Colonic mucosa (tissue), 4 donors: Measurements from ENCODE around the gene TBX10. TPM values are rescaled to one million over a fixed set of nuclear protein-coding genes. Genes with fewer than 3 reads are reported as not detected.

Experiments
- DNase-seq: peaks from one replicate; pipeline ENCODE4 v3.0.0-alpha.2; 2020
- H3K27ac ChIP-seq: fragments of 200-600 bp; one replicate; pipeline ENCODE4 v1.8.0; 2021
- H3K27me3 ChIP-seq: fragments of 200-600 bp; one replicate; pipeline ENCODE4 v1.8.0; 2021
- H3K36me3 ChIP-seq: fragments of 200-600 bp; one replicate; pipeline ENCODE4 v1.8.0; 2021
- H3K4me1 ChIP-seq: fragments of 200-600 bp; one replicate; pipeline ENCODE4 v1.8.0; 2021; ENCODE audit warnings: mild to moderate bottlenecking
- H3K4me3 ChIP-seq: fragments of 200-600 bp; one replicate; pipeline ENCODE4 v1.8.0; 2021
- H3K9ac ChIP-seq, 2 donors: one replicate each; pipeline ENCODE4 v1.7.0; 2013; ENCODE audit warnings: control low read depth in 2 of 2, low read depth in 2 of 2, low read length in 2 of 2
- H3K9me3 ChIP-seq: fragments of 200-600 bp; one replicate; pipeline ENCODE4 v1.8.0; 2021
- intact Hi-C: fragments of 100-400 bp; cut with DNase I; formaldehyde crosslinking; loops from one replicate; pipeline ENCODE4 v1.14.1; 2022
- total RNA-seq, 2 donors: library from RNA; stranded (reverse); fragmentation: NEBNext Ultra II Directional in 1 of 2; extraction: Animal tissue kit (Norgen Biotek cat#: 25700) in 1 of 2; gene quantifications; one replicate each; pipeline ENCODE4 v1.2.1, GENCODE V29; 2021
- TF ChIP-seq, protein P1 (sequence below): fragments of 200-600 bp; IDR thresholded peaks from one replicate; pipeline ENCODE4 v1.8.0; 2022; ENCODE audit warnings: antibody characterized with exemption, mild to moderate bottlenecking
- donor health status: healthy.
- donor health status: DM: no; HTN: no; CAD: no.
- donor health status: DM: no; HTN: no; CAD: no.

Gene TBX10
- total RNA-seq, 2 donors from 2014 or later = 7.8 to 19.3 TPM

DNA sequence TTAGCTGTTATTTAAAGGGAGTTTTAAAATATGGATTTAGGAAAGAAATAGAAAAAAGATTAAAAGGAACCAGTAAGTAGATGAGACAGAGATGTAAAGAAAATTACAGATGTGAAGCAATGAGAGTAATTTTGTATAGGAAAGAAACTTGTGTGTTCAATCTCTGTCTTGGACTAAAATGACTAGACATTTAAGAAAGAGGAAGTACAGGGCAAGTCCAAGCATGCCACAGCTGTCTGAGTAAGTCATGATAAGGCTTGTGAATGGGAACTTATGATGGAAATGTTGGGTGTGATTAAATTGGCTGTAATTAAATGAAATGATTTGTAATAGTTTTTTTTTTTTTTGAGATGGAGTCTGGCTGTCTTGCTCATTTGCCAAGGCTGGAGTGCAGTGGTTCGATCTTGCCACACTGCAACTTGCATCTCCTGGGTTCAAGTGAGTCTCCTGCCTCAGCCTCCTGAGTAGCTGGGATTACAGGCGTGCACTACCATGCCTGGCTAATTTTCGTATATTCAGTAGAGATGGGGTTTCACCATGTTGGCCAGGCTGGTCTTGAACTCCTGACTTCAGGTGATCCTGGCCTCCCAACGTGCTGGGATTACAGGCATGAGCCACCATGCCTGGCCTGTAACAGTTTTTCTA is 16.8 kb upstream of the TBX10 start:
- no peak for DNase-seq
- Histone ChIP-seq H3K9me3 (no peaks in the 10 kb centered on the region), H3K27ac (no peak overlapping the region)

DNA sequence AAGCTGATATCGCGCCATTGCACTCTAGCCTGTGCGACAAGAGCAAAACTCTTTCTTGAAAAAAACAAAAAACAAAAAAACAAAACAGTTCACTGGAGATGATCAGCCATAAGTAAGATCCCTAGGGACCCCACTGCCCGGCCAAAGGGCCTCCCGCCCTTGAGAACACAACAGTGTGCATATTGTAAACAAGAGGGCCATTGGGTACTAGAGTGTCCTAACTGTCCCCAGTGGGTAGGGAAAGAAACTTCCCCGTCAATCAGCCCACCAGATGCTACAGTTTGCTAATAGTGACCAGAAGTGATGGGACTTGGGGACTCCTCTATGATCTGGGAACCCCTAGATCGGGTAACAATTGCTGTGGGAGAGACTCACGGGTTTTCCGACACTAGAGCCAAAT is 14.7 kb upstream of the TBX10 start:
- Histone ChIP-seq H3K27me3 (no peaks in the 10 kb centered on the region), H3K4me3 (no peak overlapping the region), H3K4me1 (no peaks in the 10 kb centered on the region), H3K9ac (no peak overlapping the region), H3K27ac (no peak overlapping the region), H3K9me3 (no peaks in the 10 kb centered on the region), H3K36me3 (no peaks in the 10 kb centered on the region)
- TF ChIP-seq, protein P1, sequence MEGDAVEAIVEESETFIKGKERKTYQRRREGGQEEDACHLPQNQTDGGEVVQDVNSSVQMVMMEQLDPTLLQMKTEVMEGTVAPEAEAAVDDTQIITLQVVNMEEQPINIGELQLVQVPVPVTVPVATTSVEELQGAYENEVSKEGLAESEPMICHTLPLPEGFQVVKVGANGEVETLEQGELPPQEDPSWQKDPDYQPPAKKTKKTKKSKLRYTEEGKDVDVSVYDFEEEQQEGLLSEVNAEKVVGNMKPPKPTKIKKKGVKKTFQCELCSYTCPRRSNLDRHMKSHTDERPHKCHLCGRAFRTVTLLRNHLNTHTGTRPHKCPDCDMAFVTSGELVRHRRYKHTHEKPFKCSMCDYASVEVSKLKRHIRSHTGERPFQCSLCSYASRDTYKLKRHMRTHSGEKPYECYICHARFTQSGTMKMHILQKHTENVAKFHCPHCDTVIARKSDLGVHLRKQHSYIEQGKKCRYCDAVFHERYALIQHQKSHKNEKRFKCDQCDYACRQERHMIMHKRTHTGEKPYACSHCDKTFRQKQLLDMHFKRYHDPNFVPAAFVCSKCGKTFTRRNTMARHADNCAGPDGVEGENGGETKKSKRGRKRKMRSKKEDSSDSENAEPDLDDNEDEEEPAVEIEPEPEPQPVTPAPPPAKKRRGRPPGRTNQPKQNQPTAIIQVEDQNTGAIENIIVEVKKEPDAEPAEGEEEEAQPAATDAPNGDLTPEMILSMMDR = no peak
- intact Hi-C loops = no loop called here
- no peak for DNase-seq

More for the DNA sequence above, 16.8 kb upstream of the TBX10 start:
- H3K4me3 ChIP-seq = no peak overlapping the region
- no peak overlapping the region for H3K9ac ChIP-seq
- H3K27me3 ChIP-seq = no peaks in the 10 kb centered on the region
- intact Hi-C loops = no loop called here
- TF ChIP-seq, protein P1 = no peak
- no peaks in the 10 kb centered on the region for H3K36me3 ChIP-seq
- no peaks in the 10 kb centered on the region for H3K4me1 ChIP-seq

DNA sequence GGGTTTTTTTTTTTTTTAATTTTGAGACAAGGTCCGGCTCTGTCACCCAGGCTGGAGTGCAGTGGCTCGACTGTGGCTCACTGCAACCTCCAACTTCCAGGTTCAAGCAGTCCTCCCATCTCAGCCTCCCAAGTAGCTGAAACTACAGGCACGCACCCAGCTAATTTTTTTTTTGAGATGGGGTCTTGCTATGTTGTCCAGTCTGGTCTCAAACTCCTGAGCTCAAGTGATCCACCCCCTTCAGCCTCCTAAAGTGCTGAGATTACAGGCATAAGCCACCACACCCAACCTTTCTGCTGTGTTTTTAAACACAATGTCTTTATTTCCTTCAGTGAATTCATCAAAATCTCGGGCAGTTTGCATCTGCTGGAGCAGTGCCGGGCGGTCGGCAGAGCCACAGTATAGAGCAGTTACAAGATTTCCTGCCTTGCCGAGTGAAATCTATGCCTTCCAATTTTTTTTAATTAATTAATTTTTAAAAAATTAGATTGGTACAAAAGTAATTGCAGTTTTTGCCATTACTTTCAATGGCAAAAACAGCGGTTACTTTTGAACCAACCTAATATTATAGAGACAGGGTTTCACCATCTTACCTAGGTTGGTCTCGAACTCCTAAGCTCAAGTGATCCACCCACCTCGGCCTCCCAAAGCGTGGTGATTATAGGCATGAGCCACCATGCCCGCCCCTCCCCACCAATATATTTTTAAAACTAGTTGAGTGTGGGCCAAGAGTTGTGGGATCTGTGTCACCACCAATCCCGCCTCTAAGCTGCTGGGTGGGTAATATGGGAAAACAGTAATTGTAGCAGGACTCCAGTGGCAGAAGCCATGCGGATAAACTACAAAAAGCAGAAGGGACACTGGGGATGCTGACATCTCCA is 13.6 kb upstream of the TBX10 start:
- Histone ChIP-seq H3K9me3 (no peaks in the 10 kb centered on the region), H3K36me3 (no peaks in the 10 kb centered on the region), H3K4me1 (no peaks in the 10 kb centered on the region), H3K9ac (no peak overlapping the region), H3K27ac (peak overlapping the region; percentile 2), H3K4me3 (no peak overlapping the region), H3K27me3 (no peaks in the 10 kb centered on the region)
- TF ChIP-seq, protein P1 = no peak
- intact Hi-C loops = no loop called here
- no peak for DNase-seq

DNA sequence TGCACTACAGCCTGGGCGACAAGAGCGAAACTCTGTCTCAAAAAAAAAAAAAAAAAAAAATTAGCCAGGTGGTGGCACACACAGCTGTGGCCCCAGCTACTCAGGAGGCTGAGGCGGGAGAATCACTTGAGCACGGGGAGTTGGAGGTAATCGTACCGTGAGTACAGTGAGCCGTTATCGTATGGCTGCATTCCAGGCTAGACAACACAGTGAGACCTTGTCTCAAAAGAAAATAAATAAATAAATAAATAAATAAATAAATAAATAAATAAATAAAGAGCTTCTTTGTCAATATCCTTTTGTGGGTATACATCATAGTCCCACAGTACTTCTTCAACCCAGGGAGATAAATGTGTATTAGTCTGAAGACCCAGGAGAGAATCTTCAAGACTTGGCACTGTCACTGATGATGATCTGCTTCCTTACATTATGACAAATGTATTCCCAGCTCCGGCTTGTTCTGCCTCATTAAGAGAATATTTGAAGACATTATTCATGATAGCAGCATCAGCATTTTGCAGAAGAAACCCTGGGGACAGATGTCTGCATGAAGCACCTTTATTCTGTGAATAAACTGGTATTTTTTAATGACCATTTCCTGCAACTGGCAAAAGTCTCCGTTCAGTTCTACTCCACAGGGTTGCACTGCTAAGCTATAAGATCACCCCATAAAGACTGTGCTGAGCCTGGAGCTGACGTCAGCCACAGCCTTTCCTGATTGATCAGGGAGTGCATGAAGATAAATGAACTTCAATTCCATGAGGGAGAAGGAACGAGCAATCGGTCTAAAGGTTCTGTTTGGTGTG is 12.6 kb upstream of the TBX10 start:
- Histone ChIP-seq H3K27ac (peak overlapping the region; percentile 2), H3K4me3 (no peak overlapping the region), H3K9ac (no peak overlapping the region), H3K36me3 (no peaks in the 10 kb centered on the region), H3K9me3 (no peaks in the 10 kb centered on the region), H3K27me3 (no peaks in the 10 kb centered on the region), H3K4me1 (peaks cover under 1% of the 10 kb centered on the region)
- TF ChIP-seq, protein P1 = no peak
- intact Hi-C loops = no loop called here
- DNase-seq = no peak
